RPMI8226 (cell line): Measurements from ENCODE around the gene RPL37A.
A peak's percentile ranks its signal among the peaks of the same experiment; 100 is the strongest.

Experiments
- DNase-seq: peaks from one replicate; pipeline ENCODE4 v3.0.0-alpha.2; 2015

The RPL37A gene

GRCh38 chr2:216491793-216492596 lies 6.6 kb upstream of the RPL37A start:
- no peak for DNase-seq

- DNase-seq = no peak
These were observed 5.9 kb upstream of the RPL37A start for GRCh38 chr2:216492597-216493333.

GRCh38 chr2:216493334-216493685 lies 5.3 kb upstream of the RPL37A start:
- no peak for DNase-seq

- no peak for DNase-seq
These were observed 3.0 kb upstream of the RPL37A start for GRCh38 chr2:216495656-216496055.

GRCh38 chr2:216497382-216498069 lies 1.1 kb upstream of the RPL37A start:
- no peak for DNase-seq

- no peak for DNase-seq
These were observed 620 bp upstream of the RPL37A start for GRCh38 chr2:216498070-216498378.

GRCh38 chr2:216499641-216500218 lies 1.1 kb downstream of the RPL37A start:
- DNase-seq = no peak

- DNase-seq = no peak
These were observed 1.9 kb downstream of the RPL37A start for GRCh38 chr2:216500572-216500971.

GRCh38 chr2:216501854-216502253 lies 3.2 kb downstream of the RPL37A start:
- no peak for DNase-seq

- no peak for DNase-seq
These were observed 3.9 kb downstream of the RPL37A start for GRCh38 chr2:216502381-216503158.

- no peak for DNase-seq
These were observed 4.5 kb downstream of the RPL37A start for GRCh38 chr2:216503159-216503629.

GRCh38 chr2:216503697-216504375 lies 5.2 kb downstream of the RPL37A start:
- no peak for DNase-seq

- DNase-seq = no peak
These were observed 5.7 kb downstream of the RPL37A start for GRCh38 chr2:216504376-216504762.

- no peak for DNase-seq
These were observed 6.8 kb downstream of the RPL37A start for GRCh38 chr2:216505133-216506106.

GRCh38 chr2:216507220-216508160 lies 8.8 kb downstream of the RPL37A start:
- no peak for DNase-seq

- DNase-seq = no peak
These were observed 9.6 kb downstream of the RPL37A start for GRCh38 chr2:216508229-216508628.

GRCh38 chr2:216516730-216517350 lies 18.2 kb downstream of the RPL37A start:
- DNase-seq = peak; percentile 22

GRCh38 chr2:216517447-216518225 lies 19.0 kb downstream of the RPL37A start:
- no peak for DNase-seq
